NCI-H1092 treated with DMSO at 0.1 percent for 48 hours (cell line): ENCODE results near the gene AIP.
A peak's percentile ranks its signal among the peaks of the same experiment; 100 is the strongest.
"Not testable (repeated sequence)": the region's sequence is repeated elsewhere in the genome, so short reads cannot be mapped to it uniquely, and the experiment has no call there.

ENCODE experiments used
- DNase-seq: peaks from one replicate; lab custom pipeline; 2025; lab: John Stamatoyannopoulos, UW

The AIP gene

DNA sequence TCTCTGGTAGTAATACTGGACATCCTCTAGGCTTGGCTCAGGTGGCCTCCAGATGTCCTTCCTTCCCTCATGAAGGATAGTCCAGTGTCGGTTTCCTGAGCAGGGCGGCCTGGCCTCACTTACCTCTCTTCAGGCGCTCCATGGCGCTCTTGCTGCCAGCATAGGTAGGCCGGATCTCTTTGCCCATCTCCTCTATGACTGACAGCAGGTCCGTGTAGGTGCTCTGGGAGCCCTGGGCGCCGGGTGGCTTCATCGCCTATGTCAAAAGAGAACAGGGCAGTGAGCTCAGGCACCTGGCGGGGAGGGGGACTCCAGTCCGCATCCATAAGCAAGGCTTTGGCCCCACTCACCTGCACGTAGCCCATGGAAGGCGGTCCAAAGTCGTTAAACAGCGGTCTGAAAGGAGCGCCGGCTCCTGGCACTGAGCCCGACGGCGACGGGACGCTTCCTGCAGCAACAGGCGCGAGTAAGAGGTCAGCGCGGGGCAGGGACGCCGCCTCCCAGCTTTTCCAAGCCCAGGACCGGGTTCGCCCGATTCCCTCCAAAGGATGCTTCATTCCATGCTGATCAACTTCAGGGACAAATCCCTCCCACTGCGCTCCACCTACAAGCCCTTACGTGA lies 24.5 kb downstream of the AIP start:
- no peak for DNase-seq

DNA sequence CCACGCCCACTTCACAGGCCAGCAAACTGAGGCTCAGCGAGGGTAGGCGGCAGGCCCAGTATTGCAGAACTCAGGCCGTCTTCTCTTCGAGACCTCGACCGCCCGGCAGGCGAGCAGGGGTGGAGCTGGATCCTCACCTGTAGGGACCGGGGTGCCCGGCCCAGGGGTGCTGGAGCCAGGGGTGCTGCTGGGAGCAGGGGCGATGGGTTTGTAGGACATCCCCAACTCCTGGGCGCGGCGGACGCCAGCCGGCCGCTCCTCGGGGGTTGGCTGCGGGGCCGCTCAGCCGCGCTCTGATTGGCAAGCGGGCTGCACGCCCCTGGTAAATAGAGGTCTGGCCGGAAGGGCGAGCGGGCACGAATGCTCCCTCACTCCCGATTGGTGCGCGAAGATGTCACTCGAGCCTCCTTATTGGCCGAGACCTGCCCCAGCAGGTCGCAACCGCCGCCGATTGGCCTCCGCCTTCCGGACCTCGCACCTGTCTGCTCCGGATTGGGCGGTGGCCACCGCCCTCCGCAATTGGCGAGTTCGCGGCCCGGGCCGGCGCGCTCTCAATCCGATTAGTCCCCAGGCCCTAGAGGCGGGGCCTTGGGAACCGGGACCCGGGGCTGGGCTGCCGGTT lies 25.1 kb downstream of the AIP start, which contains the start of gene CDK2AP2:
Gene CDK2AP2, minus strand, starts transcription at position 299 of the 622 bp plus-strand sequence. Its CDS starts 80 bp downstream, at position 219.
- DNase-seq = peak; percentile 99

DNA sequence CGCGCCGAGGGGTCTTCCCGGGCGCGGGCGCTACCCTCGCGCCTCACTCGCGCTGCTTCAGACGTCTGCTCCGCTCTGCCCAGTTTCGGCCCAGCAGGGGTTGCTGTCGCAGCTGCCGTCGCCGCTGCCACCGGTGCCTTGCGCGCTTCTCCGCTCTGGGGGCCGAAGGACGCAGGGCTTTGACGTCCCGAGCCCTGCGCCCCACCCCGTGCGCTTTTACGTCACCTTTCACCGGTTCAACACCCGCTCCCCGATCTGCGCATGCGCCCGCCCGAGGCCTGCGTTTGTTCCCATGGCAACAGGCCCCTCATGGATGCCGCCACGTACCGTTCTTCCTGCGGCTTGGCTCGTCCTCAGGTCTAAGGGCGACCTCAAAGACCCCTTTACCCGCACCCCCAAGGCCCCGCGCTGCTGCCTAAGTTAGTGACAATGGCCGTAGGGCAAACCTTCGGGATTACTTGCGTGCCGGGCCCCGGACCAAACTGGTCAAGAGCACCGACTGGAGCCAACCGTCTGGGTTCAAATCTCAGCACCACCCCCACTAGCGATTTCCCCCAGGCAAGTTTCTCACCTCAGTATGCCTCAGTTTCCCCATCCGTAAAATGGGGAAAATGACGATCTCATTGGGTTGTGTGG lies 25.8 kb downstream of the AIP start:
- DNase-seq = peak; percentile 99

- no peak for DNase-seq
These were observed 27.2 kb downstream of the AIP start for GRCh38 chr11:67510023-67510345.

DNA sequence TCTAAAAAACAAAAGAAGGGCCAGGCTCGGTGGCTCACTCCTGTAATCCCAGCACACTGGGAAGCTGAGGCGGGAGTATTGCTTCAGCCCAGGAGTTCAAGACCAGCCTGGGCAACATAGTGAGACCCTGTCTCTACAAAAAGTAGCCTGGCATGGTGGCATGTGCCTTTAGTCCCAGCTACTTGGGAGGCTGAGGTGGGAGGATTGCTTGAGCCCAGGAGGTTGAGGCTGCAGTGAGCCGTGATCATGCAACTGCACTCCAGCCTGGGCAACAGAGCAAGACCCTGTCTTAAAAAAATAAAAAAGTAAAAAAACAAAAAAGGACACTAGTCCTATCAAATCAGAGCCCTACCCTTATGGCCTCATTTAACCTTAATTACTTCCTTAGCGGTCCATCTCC lies 28.7 kb downstream of the AIP start:
- DNase-seq = not testable (repeated sequence)

DNA sequence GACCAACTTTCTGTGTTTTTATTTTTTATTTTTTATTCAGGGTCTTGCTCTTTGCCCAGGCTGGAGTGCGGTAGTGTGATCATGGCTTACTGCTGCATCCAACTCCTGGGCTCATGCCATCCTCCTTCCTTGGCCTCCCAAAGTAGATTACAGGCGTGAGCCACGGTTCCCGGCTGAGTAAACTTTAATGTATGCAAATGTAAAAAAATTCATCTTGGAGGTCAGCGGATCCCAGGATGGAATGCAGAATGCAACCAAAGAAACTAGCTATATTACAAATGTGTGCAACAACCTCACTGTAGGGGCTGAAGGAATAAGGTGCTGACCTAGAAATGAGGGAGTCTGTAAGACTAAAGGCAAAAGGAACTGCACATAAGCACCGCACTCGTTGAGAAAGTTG lies 31.3 kb downstream of the AIP start:
- DNase-seq = no peak

DNA sequence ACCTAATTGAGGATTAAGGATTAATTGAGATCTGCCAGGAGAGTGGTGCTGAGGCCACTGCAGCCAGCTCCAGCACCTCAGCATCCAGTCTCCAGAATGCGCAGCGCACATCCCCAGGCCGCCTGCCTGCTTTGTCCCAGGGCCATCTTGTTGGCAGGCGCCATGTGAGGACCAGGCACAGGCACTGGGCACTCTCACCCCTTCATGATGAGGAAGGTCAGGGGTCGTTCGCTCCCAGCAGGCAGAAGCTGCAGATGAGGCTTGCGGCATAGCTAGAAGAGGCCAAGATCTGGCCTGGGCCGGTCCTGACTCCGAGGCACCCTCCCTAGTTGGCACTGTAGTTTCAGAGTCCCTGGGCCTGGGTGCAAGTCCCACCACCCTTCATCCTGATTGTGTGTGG lies 34.0 kb downstream of the AIP start:
- DNase-seq = no peak

DNA sequence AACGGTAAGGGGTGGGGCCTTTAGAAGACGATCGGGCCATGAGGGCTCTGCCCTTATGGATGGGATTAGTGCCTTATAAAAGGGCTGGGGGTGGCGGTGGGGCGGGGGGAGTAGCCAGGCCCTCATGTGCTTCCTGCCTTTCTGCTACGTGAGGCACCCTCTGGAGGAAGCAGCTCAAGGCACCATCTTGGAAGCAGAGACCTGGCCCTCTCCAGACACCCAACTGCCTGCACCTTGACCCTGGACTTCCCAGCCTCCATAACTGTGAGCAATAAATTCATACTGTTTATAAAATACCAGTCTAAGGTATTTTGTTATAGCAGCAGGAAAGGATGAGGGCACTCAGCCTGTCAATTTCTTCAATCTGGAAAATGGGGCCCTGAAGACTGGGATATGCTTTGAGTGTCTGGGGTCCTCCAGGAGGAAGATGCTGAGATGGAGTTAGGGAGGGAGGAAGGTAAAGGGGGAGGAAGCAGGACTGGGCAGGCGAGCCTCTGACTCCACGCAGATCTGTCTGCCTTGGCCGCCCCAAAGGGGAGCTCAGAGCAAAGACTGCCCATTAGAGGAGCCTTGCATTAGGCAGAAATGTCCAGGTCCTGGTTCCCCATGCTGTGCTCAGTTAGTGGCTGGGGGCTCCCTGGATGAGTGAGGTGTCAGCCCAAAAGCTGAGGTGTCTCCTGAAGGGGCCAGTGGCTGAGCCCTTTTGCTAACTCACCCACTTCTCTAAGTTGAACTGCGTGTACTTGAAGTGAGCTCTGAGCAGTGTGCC lies 35.1 kb downstream of the AIP start:
- DNase-seq = no peak

- DNase-seq = no peak
These were observed 36.9 kb downstream of the AIP start for GRCh38 chr11:67519726-67520125.

DNA sequence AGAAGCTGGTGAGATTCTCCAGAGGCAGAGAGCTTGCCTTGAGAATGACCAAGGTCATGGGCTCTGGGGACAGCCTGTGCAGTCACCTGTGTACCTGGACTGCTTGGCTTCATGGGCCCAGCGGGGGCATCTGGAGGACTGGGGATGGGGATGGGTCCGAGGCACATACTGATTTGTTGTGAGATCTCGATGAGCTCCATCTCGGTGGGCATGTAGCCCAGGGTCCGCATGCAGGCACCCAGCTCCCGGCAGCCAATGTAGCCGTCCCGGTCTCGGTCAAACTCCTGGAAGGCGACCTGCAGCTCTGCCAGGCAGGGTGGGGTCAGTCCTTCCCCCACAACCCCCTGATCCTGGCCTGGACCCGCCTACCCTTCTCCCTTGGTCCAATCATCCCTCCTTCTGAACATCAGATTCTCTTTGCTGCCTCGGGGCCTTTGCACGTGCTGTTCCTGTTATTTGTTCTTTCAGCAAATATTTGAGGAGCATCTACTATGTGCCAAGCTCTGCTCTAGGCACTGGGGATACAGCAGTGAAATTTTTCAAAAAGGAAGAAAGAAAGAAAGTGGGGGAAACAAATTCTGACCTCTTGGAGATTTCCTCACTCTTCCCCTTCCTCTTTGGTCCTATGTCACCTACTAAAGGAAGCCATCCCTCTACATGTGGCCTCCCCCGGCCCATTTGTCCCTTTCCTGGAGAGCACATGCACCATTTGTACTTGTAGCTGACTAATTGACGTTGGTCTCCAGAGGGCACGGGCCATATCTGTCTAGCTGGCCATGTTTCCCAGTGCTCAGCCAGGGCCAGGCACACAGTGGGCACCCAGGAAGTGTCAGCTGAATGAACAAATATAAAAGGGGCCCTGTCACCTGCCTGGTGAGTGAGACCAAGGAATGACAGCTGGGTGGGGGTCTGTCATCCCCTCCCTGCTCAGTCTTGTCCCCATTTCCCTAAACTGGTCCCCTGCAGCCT lies 38.3 kb downstream of the AIP start:
- no peak for DNase-seq

GRCh38 chr11:67521924-67522323 lies 39.1 kb downstream of the AIP start:
- DNase-seq = no peak

GRCh38 chr11:67522338-67522737 lies 39.5 kb downstream of the AIP start:
- DNase-seq = no peak

GRCh38 chr11:67522844-67523555 lies 40.2 kb downstream of the AIP start, which contains the start of gene CABP2:
Gene CABP2 (minus strand): TSS chr11:67523446. CDS start chr11:67523326, 120 bp downstream.
- DNase-seq = no peak

GRCh38 chr11:67523556-67524479 lies 41.0 kb downstream of the AIP start:
- DNase-seq = no peak

DNA sequence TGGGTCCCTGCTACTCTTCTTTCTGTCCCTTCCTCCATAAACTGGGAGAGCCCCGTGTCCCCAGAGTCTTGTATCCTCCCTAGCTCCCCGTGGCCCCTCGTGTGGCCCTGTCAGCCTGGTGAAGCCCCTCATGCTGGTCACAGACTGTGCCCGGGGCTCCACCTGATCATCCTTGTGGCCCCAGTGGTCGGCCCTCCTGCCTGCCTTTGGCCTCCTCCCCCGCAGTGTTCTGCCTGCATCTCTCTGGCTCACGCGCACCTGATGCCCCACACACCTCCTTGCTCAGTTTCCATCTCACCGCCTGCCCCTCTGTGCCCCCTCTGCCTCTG lies 41.6 kb downstream of the AIP start:
- DNase-seq = no peak

DNA sequence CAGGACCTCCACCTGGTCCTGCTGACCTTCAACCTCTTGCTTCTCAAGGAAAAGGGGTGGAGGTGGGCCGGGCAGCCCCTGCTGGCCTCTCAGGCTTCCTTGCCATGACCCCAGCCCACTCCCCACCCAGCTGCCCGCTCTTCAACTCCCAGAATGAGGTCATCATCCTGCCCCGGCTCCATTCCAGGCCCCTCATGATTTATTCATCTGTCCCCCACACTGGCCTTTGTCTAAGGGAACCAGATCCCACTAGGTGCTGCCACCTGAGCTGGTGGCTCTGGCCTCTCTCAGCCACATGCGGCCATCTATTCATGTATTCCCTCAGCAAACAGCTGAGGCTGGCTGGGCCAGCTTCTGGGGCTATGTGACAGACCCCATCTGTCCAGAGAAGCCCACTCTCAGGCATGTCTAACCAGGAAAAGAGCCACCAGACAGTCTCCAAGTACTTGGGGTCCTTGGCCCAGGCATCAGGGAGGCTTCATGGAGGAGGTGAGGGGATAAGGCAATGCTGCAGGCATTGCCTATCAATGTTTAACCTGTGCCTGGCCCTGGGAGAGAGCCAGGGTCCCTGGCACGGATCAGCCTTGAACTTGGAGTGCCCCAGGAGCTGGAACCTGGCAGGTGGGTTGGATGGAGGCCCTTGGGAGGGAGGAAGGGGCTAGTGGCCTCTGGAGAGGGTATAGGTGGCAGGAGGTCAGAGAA lies 42.6 kb downstream of the AIP start:
- DNase-seq = no peak

GRCh38 chr11:67528376-67528775 lies 45.5 kb downstream of the AIP start:
- no peak for DNase-seq

- DNase-seq = no peak
These were observed 47.4 kb downstream of the AIP start for GRCh38 chr11:67530282-67530592.

GRCh38 chr11:67532889-67533288 lies 50.1 kb downstream of the AIP start:
- no peak for DNase-seq
